Dermis blood vessel endothelial cell (primary cell): ENCODE results near the gene ISM1. TPM values are rescaled to one million over a fixed set of nuclear protein-coding genes. Genes with fewer than 3 reads are reported as not detected.
A peak's percentile ranks its signal among the peaks of the same experiment; 100 is the strongest.
"Not testable (repeated sequence)": the region's sequence is repeated elsewhere in the genome, so short reads cannot be mapped to it uniquely, and the experiment has no call there.

Experiments used
- DNase-seq: peaks from one replicate; pipeline ENCODE4 v3.0.0; 2010
- total RNA-seq: library from RNA; depleted of rRNA; stranded (reverse); fragments of >200 nt; gene quantifications from 2 replicates; pipeline ENCODE4 v1.2.3, GENCODE V29; 2014

The ISM1 gene
- total RNA-seq, 1 donor from 2014 or later: 0.17 TPM

GRCh38 chr20:13221673-13222318, 722 bp downstream of the ISM1 start:
- DNase-seq: peak; percentile 73

- DNase-seq: no peak
Measured at GRCh38 chr20:13222319-13222716, 1.2 kb downstream of the ISM1 start.

GRCh38 chr20:13223736-13224520, 2.9 kb downstream of the ISM1 start:
- no peak for DNase-seq

- DNase-seq: no peak
Measured at GRCh38 chr20:13226367-13226766, 5.3 kb downstream of the ISM1 start.

- DNase-seq: no peak
Measured at GRCh38 chr20:13228771-13229170, 7.7 kb downstream of the ISM1 start.

GRCh38 chr20:13229538-13229937, 8.5 kb downstream of the ISM1 start:
- no peak for DNase-seq

GRCh38 chr20:13231031-13231752, 10.1 kb downstream of the ISM1 start:
- DNase-seq: peak; percentile 45

GRCh38 chr20:13232999-13233398, 11.9 kb downstream of the ISM1 start:
- no peak for DNase-seq

- no peak for DNase-seq
Measured at GRCh38 chr20:13234961-13235360, 13.9 kb downstream of the ISM1 start.

- DNase-seq: not testable (repeated sequence)
Measured at GRCh38 chr20:13236360-13236759, 15.3 kb downstream of the ISM1 start.

GRCh38 chr20:13236990-13237720, 16.1 kb downstream of the ISM1 start:
- DNase-seq: no peak

- DNase-seq: no peak
Measured at GRCh38 chr20:13238001-13238653, 17.1 kb downstream of the ISM1 start.

GRCh38 chr20:13243826-13244376, 22.8 kb downstream of the ISM1 start:
- DNase-seq: no peak

- DNase-seq: no peak
Measured at GRCh38 chr20:13245250-13245723, 24.2 kb downstream of the ISM1 start.

GRCh38 chr20:13249118-13249797, 28.2 kb downstream of the ISM1 start:
- DNase-seq: no peak

GRCh38 chr20:13249798-13250170, 28.7 kb downstream of the ISM1 start:
- no peak for DNase-seq

GRCh38 chr20:13250251-13250650, 29.2 kb downstream of the ISM1 start:
- DNase-seq: no peak

- no peak for DNase-seq
Measured at GRCh38 chr20:13251106-13251903, 30.2 kb downstream of the ISM1 start.

- no peak for DNase-seq
Measured at GRCh38 chr20:13251904-13252297, 30.8 kb downstream of the ISM1 start.

- DNase-seq: no peak
Measured at GRCh38 chr20:13255356-13255755, 34.3 kb downstream of the ISM1 start.
